ENCODE results near the gene SEMA6B.
"Not testable (repeated sequence)": the region's sequence is repeated elsewhere in the genome, so short reads cannot be mapped to it uniquely, and the experiment has no call there.

SEMA6B gene

GRCh38 chr19:4543842-4544647, 15.4 kb downstream of the SEMA6B start:
- no peak for DNase-seq

GRCh38 chr19:4542896-4543841, 16.3 kb downstream of the SEMA6B start:
- no peak for DNase-seq

GRCh38 chr19:4541806-4542145, 17.7 kb downstream of the SEMA6B start:
- DNase-seq = not testable (repeated sequence)

- DNase-seq = no peak
These were observed 18.2 kb downstream of the SEMA6B start for GRCh38 chr19:4541114-4541805.

- DNase-seq = no peak
These were observed 19.5 kb downstream of the SEMA6B start, which contains the start of gene LRG1 for GRCh38 chr19:4539693-4540581. Gene LRG1 (minus strand): TSS chr19:4540036. CDS start chr19:4540013, 23 bp downstream.

GRCh38 chr19:4539169-4539692, 20.3 kb downstream of the SEMA6B start:
- no peak for DNase-seq

- no peak for DNase-seq
These were observed 20.9 kb downstream of the SEMA6B start for GRCh38 chr19:4538601-4538954.

GRCh38 chr19:4537953-4538600, 21.4 kb downstream of the SEMA6B start:
- no peak for DNase-seq

- no peak for DNase-seq
These were observed 22.7 kb downstream of the SEMA6B start for GRCh38 chr19:4536798-4537197.

GRCh38 chr19:4534836-4535658, 24.4 kb downstream of the SEMA6B start, which contains the start of gene PLIN5:
Gene PLIN5 (minus strand): TSS chr19:4535224. CDS start chr19:4534074, 1,150 bp downstream.
- peak; percentile 31 for DNase-seq

- no peak for DNase-seq
These were observed 25.6 kb downstream of the SEMA6B start for GRCh38 chr19:4533835-4534424.

GRCh38 chr19:4533334-4533733, 26.1 kb downstream of the SEMA6B start:
- no peak for DNase-seq

- DNase-seq = no peak
These were observed 27.8 kb downstream of the SEMA6B start for GRCh38 chr19:4531562-4532165.

- DNase-seq = no peak
These were observed 29.5 kb downstream of the SEMA6B start for GRCh38 chr19:4529924-4530522.

GRCh38 chr19:4528843-4529242, 30.6 kb downstream of the SEMA6B start:
- no peak for DNase-seq

- not testable (repeated sequence) for DNase-seq
These were observed 32.1 kb downstream of the SEMA6B start for GRCh38 chr19:4527377-4527776.

GRCh38 chr19:4525563-4526002, 33.9 kb downstream of the SEMA6B start:
- no peak for DNase-seq

- peak; percentile 30 for DNase-seq
These were observed 34.5 kb downstream of the SEMA6B start for GRCh38 chr19:4524808-4525562.
